RWPE2 (cell line): ENCODE data around the gene ABHD18.

Experiments used
- ATAC-seq: fragments of 200-7000 bp; cut with Tn5 transposase; 3 replicates; pipeline ENCODE4 v1.9.1; 2021; ENCODE audit warnings: low read depth
- DNase-seq: peaks from one replicate; pipeline ENCODE4 v3.0.0-alpha.2; 2020; ENCODE audit warnings: low spot score
- H3K27ac ChIP-seq: fragments of 450-650 bp; 2 replicates; pipeline ENCODE4 v1.5.1; 2017; ENCODE audit warnings: mild to moderate bottlenecking; ENCODE audit not compliant: poor library complexity, severe bottlenecking
- H3K27me3 ChIP-seq: fragments of 250-450 bp; sonication (Bioruptor Pico); 2 replicates; pipeline ENCODE4 v1.5.1; 2021; ENCODE audit warnings: mild to moderate bottlenecking, moderate library complexity; ENCODE audit not compliant: insufficient read depth, poor library complexity, severe bottlenecking
- H3K36me3 ChIP-seq: fragments of 250-450 bp; sonication (Bioruptor Pico); 2 replicates; pipeline ENCODE4 v1.5.1; 2020; ENCODE audit warnings: low read depth, mild to moderate bottlenecking, moderate library complexity
- H3K4me1 ChIP-seq: fragments of 250-450 bp; sonication (Bioruptor Pico); 2 replicates; pipeline ENCODE4 v1.5.1; 2021; ENCODE audit warnings: mild to moderate bottlenecking, moderate library complexity; ENCODE audit not compliant: insufficient read depth, poor library complexity, severe bottlenecking
- H3K4me3 ChIP-seq: fragments of 250-450 bp; sonication (Bioruptor Pico); 2 replicates; pipeline ENCODE4 v1.5.1; 2021; ENCODE audit warnings: mild to moderate bottlenecking, moderate library complexity; ENCODE audit not compliant: severe bottlenecking
- H3K9me3 ChIP-seq: fragments of 250-450 bp; sonication (Bioruptor Pico); 2 replicates; pipeline ENCODE4 v1.5.1; 2021; ENCODE audit warnings: mild to moderate bottlenecking, moderate library complexity; ENCODE audit not compliant: severe bottlenecking
- CTCF ChIP-seq: fragments of 450-650 bp; IDR thresholded peaks from one replicate; pipeline ENCODE4 v1.5.1; 2017; ENCODE audit warnings: mild to moderate bottlenecking, moderate library complexity; ENCODE audit not compliant: poor library complexity, severe bottlenecking

Gene ABHD18

GRCh38 chr4:127978930-127979329 lies 13.7 kb downstream of the ABHD18 start:
- peaks cover 9% of the 10 kb centered on the region for H3K36me3 ChIP-seq
- DNase-seq (no peak), ATAC-seq (no peak)
- H3K9me3 ChIP-seq, result peaks cover 2% of the 10 kb centered on the region
- no peak for TF ChIP-seq CTCF
- H3K4me1 ChIP-seq, result peaks cover 10% of the 10 kb centered on the region
- no peak overlapping the region for H3K27ac ChIP-seq
- H3K27me3 ChIP-seq, result no peaks in the 10 kb centered on the region
- no peak overlapping the region for H3K4me3 ChIP-seq

GRCh38 chr4:127982445-127982844 lies 17.2 kb downstream of the ABHD18 start:
- Histone ChIP-seq H3K27ac (no peak overlapping the region), H3K4me1 (no peaks in the 10 kb centered on the region), H3K36me3 (peaks cover 32% of the 10 kb centered on the region), H3K27me3 (no peaks in the 10 kb centered on the region), H3K9me3 (peaks cover 2% of the 10 kb centered on the region), H3K4me3 (no peak overlapping the region)
- no peak for TF ChIP-seq CTCF
- no peak for ATAC-seq
- no peak for DNase-seq

- peak; percentile 37 for TF ChIP-seq CTCF
- DNase-seq (no peak), ATAC-seq (0 out of 3 replicates have a peak, but pooled peaks have one; percentile 45)
- Histone ChIP-seq H3K27ac (no peak overlapping the region), H3K4me3 (no peak overlapping the region), H3K36me3 (peaks cover 32% of the 10 kb centered on the region), H3K27me3 (no peaks in the 10 kb centered on the region), H3K9me3 (no peaks in the 10 kb centered on the region), H3K4me1 (no peaks in the 10 kb centered on the region)
Observed at GRCh38 chr4:127985989-127986388, 20.8 kb downstream of the ABHD18 start.

- no peak overlapping the region for H3K27ac ChIP-seq
- no peaks in the 10 kb centered on the region for H3K9me3 ChIP-seq
- no peaks in the 10 kb centered on the region for H3K27me3 ChIP-seq
- DNase-seq, result no peak
- H3K4me1 ChIP-seq, result no peaks in the 10 kb centered on the region
- no peak overlapping the region for H3K4me3 ChIP-seq
- no peak for ATAC-seq
- peaks cover 35% of the 10 kb centered on the region for H3K36me3 ChIP-seq
- no peak for TF ChIP-seq CTCF
Observed at GRCh38 chr4:127988638-127989037, 23.4 kb downstream of the ABHD18 start.

GRCh38 chr4:127993151-127993550 lies 27.9 kb downstream of the ABHD18 start:
- Histone ChIP-seq H3K4me1 (peaks cover 9% of the 10 kb centered on the region), H3K27me3 (no peaks in the 10 kb centered on the region), H3K9me3 (no peaks in the 10 kb centered on the region), H3K36me3 (peaks cover 17% of the 10 kb centered on the region; the same call in 1 of the 2 replicates), H3K4me3 (no peak overlapping the region), H3K27ac (no peak overlapping the region)
- DNase-seq (no peak), ATAC-seq (no peak)
- TF ChIP-seq CTCF, result no peak
